HG03575 (cell line): Measurements from ENCODE around the gene LNPEP.

Experiments used
- ATAC-seq: cut with Tn5 transposase; IDR thresholded peaks from one replicate; pipeline ENCODE4 v1.9.1; 2021; ENCODE audit not compliant: unreplicated experiment, insufficient number of reproducible peaks, low FRiP score; ENCODE audit errors: extremely low read depth

The LNPEP gene

DNA sequence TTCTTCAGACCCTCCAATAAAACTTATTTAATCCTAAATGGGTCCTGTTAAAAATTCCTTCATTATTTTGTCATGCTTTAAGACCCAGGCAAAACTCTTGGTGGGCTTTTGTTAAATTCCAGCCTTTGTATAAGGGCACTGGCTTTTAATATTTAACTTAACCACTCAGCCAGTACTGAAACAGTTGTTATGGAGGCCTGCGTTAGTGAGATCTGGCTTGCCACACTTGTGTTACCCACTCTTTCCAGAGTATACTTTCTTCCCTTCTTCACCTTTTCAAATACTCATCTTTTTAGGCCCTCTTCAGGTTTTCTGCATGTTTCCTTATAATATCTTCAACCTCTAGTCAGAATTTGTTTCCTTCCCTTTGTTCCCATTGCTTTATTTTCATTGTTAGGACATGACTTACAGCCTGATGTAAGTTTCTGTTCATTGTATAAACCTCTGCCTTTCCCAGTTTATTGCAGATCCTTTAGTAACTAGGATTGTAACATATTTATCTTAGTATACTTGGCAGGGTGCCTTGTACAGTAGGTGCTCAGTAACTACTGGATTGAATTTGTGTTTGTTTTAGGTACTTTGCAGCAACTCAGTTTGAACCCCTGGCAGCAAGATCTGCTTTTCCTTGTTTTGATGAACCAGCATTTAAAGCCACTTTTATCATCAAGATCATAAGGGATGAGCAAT is 48.8 kb downstream of the LNPEP start:
- no peak for ATAC-seq

DNA sequence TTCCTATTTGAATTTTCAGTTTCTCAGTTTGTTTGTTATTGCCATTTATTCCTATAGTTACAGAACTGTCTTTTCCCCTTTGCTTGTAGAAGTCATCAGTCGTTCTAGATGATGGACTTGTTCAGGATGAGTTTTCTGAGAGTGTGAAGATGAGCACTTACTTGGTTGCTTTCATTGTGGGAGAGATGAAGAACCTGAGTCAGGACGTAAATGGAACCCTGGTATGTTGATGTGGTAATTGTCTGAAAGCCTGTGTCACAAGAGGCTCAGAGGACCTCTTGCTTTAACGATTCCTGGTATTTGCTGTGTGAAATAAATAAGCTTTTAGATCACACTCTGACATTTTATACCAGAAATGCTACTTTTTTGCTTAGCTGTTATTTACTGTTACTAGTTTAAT is 50.6 kb downstream of the LNPEP start:
- ATAC-seq, result no peak

DNA sequence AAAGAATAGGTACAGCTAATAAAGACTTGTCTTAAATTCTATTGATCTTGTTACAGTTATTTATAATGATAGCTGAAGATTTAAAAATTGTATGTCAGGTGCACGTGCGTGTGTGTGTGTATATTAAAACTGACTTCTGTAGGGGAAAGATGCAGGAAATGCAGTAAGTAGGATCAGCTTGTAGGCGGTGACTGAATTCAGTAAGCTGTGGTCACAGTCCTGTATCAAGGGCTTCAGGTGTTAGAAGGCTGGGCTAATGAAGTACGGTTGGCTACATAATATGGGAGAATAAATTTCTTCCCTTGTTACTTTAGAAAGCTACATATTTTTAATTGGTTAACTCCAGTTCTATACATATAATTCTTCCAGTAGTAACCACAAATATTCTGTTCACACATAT is 54.2 kb downstream of the LNPEP start:
- ATAC-seq, result no peak

DNA sequence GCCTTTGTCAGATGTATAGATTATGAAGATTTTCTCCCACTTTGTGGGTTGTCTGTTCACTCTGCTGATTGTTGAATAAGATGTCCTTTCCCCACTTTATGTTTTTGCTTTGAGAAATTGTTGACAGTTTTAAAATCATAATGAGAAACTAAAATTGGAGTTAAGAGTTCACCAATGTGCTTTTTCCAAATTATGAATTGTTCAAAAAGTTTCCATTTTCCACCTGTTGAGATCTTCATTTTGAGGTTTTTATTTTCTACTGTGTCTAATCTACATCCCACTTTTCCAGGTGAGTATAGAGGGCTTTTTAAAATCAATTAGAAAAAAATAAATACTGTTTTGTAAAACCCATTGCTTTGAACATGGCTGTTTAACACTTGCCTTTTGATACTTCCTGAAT is 55.8 kb downstream of the LNPEP start:
- ATAC-seq, result no peak

DNA sequence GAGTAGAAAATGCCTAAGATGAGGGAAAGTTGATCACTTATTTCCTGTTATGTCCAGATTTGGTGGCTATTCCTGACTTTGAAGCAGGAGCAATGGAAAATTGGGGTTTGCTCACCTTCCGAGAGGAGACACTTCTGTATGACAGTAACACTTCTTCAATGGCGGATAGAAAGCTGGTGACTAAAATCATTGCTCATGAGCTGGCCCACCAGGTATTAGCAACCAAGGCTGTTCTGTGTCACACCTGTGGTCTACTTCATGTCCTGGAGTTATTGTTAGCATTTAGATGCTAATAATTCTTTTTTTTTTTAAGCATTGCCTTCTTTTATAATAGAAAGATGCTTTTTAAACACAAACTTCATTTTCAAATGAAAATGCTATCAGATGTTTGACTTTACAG is 57.9 kb downstream of the LNPEP start:
- no peak for ATAC-seq

DNA sequence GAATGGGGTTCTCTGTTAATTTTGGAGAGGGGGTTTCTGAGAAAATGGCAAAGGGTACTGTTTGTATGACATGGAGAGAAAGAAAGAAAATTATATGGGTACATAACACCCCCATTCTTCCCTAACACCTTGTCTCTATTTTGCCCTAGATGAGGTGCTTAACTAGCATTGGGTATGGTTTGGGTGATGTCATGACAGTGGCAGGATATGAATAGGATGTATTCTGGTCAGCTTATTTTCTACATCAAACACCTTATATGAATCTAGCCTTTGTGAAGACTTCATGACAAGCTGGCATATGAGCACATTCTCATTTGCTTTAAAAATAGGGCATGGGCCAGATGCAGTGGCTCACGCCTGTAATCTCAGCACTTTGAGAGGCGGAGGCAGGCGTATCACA is 58.6 kb downstream of the LNPEP start:
- no peak for ATAC-seq

DNA sequence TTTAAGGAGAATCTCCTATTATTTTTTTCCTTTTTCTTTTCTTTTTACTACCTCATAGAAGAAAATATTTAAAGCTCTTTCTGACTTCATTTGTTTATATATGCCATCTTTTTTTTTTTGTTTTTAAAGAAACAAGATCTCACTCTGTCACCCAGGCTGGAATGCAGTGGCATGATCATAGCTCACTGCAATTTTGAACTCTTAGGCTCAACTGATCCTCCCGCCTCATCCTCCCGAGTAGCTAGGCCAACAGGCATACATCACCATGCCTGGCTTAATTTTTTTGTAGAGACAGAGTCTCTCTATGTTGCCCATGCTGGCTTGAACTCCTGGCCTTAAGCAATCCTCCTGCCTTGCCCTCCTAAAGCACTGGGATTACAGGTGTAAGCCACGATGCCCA is 59.5 kb downstream of the LNPEP start:
- ATAC-seq, result no peak

DNA sequence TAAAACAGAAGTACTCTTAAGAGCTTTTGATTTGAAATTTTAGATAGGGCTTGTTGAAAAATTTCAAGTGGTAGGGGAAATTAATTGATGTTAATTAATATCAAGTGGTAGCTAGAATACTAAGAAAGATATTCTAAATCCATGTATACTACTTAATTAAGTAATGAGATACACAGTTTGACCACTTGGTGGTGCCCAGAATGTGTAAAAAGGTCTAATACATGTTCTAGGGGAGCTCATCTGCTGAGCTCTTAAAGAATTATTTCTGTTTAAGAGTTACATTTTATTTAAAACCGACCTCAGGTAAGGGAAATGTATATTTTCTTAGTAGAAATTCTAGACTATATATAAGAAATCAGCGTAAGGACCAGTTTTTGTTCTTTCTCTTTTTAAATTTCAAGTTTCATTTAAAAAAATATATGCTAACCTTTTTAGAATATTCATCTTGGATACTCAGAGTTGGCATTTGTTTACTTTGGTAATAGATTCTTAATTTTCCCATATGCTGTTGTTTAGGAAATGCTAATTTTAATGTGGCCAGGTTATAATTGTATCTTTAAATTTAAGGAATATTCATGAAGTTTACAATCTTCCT is 61.5 kb downstream of the LNPEP start:
- peak; percentile 61 for ATAC-seq

DNA sequence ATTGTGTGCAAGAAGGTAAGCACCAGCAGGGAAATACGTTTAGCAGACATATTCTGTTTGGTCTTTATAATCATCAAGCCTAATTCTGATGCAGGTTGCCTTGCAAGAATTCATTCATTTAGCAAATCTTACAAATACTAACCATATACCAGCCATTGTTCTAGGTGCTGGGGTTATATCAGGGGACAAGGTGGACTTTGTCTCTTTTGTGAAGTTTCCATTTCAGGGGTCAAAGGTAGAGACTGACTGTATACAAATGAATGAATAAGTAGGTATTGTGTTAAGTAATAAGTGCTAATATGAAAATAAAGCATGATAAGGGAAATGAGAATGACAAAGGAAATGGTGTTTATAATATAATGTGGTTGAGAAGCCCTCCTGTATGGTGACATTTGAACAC is 64.0 kb downstream of the LNPEP start:
- ATAC-seq, result no peak

DNA sequence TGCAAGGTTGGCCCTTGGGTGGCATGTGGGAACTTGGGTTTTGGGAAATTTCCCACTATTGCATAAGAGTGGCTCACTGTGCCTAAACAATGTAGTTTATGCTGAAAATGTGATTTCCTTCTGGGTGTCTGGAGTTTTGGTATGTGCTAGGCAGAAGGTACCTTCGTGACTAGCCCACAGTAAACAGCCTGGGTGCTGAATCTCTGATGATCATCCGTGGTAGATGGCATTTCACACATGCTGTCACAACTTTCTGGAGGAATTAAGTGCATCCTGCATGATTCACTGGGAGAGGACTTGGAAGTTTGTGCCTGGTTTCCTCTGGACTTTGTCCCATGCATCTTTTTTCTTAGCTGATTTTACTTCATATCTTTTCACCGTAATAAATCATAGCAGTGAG is 64.5 kb downstream of the LNPEP start:
- no peak for ATAC-seq

DNA sequence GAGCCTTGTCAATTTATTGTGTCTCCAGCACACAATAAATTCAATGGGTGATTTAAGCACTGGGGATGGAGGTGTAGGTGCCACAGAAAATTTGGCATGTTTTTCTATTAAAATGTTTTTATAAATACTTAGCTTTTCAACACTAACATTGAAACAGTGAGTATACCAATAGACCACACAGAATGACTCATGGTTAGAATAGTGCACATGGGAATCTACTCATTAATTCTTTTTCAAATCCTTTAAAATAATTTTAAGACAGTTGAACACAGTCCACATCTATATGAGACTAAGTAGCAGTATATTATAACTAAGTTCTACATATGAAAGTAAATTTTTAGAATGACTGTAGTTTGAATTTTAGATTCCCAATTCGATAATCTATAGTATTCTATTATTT is 67.1 kb downstream of the LNPEP start:
- no peak for ATAC-seq

DNA sequence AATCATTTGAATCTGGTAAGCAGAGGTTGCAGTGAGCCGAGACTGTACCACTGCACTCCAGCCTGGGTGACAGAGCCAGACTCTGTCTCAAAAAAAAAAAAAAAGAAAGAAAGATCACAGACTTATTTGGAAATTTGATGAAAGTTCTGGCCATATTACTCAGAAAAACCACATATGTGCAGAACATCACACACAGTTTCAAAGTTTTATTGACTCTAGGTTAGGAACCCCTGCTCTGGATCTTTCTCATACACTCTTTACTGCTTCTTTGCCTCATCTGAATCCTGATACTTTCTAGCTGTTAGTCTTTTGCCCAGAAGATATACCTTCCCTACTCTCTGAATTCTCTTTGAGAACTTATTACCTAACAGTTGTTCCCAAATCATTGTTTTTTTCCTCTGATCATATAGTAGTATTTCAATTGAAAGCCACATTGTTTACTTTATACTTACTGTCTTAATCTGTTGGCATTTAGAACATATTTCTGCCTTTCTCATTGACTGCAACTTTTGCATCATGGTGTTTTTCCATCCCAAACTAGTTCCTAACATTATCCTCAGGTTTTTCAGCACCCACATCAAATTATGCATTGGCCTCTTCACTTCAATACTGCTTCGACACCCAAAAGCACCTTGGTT is 68.7 kb downstream of the LNPEP start:
- ATAC-seq, result no peak

DNA sequence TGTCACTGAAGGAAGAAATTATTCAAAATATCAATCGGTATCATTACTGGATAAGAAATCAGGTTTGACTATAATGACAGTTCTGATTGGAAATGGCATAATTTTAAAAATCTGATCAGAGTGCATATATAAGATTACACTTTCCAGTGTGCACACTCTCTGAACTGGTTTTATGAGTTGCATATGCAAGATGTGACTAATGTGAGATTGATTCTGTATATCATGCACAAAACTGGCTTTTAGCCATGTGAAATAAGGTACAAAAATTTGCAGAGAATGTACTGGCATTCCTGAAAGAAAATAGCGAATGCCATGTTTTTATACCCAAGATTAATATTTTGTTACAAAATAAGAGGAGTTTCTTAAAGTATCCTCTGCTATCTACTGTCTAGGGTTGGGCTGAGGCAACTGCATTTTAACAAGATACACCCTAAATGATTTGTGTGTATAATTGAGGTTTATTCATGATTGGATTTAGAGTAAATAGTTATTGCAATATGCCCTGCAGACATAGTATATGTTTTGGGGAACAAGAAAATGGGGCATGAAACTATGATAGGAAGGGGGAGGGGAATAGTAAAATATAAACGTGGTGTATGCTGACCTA is 70.7 kb downstream of the LNPEP start:
- no peak for ATAC-seq

DNA sequence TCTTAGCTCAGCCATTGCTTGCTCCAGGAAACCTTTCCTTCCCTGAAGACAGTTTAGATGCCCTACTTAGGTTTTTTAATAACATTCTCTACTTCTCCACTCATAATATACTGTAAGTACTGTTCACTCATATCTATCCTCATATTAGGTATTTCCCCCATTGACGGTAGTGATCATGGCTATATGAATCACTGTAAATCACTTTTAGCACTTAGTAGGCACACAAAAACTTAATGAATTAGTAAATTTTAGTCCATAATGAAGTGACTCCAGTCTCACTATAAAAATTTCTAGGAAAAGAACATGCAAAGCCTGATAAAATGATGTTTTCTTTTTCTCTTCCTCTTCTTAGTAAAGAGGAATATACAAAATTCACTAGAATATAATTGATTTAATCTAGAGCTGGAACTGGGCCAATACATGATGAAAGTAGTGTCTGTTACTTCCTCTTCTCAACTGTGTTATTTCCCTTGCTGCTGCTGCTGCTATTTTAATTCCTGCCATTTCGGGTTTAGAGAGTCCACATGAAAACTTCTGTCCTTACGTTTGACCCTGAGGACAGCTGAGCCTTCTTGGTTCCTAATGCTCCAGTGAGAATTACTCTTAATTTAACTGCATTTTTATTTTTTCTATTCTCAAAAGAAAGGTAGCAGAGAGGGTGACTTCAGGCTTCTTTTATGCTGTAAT is 73.5 kb downstream of the LNPEP start:
- no peak for ATAC-seq

DNA sequence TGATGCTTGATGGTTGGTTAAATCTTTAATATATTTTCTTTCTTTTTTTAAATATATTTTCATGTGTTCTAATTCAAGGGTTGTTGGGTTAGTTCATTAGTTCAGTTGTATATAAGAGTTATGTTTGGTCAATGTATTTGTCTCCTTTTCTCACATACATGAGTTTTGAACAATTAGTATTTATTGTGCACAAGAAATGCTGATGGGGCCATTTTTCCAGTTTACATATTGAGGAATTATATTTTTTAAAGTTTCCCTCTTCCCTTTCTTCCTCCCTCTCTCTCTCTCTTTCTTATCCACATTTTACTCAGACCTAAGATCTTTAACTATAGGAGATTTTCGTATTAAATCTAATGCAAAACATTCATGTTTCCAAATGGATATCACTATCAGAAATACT is 74.0 kb downstream of the LNPEP start:
- no peak for ATAC-seq

DNA sequence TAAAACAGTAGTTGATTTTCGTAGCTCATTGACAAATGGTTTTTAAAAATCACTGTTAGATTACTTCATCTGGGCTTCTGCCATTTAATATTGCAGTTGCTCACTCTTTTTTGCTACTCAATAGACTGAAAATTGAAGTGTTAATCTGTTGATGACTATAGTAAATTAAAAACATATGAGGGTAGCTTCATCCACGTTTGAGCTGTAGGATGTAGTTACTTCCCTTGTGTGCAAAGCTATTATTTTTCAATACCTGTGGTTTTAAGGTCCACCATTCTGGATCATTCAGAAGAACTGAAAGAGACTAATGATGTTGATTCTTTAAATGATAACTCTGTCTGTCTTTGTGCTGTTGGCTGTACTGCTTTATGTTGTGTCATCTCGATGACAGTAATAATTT is 74.7 kb downstream of the LNPEP start:
- ATAC-seq, result no peak

DNA sequence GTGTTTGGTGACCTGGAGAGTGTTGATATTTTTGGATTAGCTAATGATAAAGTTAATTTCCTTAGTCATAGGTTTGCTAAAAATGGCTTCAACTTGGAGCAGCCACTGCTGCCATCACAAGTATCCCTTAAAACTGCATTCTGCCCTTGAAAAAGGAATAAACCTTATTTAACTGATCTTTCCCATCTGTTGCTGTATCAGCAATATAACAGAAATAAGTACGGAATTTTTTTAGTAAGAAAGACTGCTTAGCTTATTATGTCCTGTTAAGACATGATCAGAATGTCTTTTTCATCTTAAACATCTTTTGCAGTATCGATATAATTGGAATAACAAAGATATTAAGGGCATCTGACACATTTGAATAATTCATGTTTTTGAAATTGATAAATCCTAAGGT is 75.7 kb downstream of the LNPEP start:
- no peak for ATAC-seq

DNA sequence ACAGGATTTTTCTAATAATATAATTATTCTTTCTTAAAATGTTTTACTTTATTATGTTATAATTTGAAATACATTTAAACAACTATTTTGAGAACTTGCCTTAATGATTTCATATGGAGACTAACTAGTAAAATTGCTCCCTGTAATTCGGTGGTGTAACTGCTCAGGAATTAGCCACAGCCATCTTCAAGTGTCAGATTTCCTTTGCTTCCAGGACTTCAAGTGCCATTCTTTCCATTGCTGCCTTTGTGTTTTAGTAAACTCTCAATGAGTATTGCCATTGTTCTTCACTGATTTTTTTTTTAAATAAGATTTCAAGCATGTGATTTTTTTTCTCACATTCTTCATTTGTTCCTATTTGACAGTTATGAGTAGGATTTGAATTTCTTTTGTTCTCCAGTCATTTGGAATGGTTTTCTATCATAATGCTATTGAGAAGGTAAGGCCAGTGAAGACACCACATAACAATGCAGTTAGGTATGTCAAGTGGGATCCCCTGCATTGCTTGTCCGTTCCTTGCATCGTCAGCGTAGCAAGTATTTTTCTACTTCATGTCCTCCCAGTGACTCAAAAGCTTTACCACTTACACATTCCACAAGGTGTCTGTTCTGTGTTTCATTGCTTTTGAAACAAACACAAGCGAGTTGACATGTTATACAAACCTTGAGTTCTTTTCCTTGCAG is 83.7 kb downstream of the LNPEP start:
- ATAC-seq, result no peak

DNA sequence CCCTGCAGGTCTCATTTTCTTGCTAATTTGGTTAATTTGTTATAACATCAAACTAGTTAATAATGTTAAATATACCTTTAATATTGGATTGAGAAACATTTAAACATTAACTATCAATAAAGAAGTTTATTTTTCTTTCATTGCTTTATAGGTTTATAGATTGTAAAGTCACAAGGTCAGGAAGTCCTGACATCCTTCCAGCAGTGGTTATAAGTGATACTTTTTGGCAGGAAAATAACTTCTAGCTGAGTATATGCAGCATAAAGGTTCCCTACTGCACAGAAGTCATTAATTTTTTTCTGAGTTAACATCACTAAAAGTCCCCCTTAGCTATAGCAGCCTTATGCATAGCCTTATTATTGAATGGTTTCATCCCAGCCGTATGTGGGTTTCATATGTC is 85.5 kb downstream of the LNPEP start:
- ATAC-seq, result no peak
